GM19467 (cell line): ENCODE measurements around the gene GPR26.

Source experiments
- ATAC-seq: cut with Tn5 transposase; IDR thresholded peaks from one replicate; pipeline ENCODE4 v1.9.1; 2021; ENCODE audit warnings: mild to moderate bottlenecking, moderate library complexity; ENCODE audit not compliant: unreplicated experiment

GPR26 gene, protein sequence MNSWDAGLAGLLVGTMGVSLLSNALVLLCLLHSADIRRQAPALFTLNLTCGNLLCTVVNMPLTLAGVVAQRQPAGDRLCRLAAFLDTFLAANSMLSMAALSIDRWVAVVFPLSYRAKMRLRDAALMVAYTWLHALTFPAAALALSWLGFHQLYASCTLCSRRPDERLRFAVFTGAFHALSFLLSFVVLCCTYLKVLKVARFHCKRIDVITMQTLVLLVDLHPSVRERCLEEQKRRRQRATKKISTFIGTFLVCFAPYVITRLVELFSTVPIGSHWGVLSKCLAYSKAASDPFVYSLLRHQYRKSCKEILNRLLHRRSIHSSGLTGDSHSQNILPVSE

DNA sequence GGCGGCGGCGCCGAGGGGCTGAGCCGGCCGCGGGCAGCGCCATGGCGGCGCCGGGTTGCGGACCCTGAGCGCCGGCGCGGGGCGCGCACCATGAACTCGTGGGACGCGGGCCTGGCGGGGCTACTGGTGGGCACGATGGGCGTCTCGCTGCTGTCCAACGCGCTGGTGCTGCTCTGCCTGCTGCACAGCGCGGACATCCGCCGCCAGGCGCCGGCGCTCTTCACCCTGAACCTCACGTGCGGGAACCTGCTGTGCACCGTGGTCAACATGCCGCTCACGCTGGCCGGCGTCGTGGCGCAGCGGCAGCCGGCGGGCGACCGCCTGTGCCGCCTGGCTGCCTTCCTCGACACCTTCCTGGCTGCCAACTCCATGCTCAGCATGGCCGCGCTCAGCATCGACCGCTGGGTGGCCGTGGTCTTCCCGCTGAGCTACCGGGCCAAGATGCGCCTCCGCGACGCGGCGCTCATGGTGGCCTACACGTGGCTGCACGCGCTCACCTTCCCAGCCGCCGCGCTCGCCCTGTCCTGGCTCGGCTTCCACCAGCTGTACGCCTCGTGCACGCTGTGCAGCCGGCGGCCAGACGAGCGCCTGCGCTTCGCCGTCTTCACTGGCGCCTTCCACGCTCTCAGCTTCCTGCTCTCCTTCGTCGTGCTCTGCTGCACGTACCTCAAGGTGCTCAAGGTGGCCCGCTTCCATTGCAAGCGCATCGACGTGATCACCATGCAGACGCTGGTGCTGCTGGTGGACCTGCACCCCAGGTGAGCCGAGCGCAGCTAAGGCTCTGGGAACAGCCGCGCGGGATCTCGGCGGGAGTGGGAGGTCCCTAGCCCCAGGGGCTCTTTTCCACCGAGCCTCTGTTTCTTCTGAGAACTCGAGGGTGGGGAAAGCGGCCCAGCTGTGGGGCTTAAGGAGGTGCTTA, at the start of gene GPR26:
Gene GPR26, plus strand, starts transcription at position 38 of the 919 bp plus-strand sequence. Its CDS starts 53 bp downstream, at position 91.
- no peak for ATAC-seq

DNA sequence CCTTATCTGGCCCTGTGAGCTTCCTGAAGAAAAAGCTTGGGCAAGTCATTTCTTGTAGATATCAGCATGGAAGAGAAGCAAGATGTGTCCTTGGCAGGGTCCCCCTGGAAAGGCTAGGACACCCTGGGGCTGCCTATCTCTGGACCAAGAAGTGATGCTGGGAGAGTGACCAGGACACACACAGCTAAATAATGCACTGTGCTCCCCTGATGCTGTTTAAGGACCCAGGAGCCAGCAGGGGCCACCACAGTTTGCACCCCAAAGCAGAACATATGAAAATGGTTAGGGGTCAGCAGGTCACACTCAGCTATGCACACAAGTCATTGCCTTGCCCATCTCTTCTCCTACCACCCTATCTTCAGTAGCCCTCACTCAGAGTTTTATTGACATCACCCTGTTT, 47.9 kb upstream of the GPR26 start:
- no peak for ATAC-seq

DNA sequence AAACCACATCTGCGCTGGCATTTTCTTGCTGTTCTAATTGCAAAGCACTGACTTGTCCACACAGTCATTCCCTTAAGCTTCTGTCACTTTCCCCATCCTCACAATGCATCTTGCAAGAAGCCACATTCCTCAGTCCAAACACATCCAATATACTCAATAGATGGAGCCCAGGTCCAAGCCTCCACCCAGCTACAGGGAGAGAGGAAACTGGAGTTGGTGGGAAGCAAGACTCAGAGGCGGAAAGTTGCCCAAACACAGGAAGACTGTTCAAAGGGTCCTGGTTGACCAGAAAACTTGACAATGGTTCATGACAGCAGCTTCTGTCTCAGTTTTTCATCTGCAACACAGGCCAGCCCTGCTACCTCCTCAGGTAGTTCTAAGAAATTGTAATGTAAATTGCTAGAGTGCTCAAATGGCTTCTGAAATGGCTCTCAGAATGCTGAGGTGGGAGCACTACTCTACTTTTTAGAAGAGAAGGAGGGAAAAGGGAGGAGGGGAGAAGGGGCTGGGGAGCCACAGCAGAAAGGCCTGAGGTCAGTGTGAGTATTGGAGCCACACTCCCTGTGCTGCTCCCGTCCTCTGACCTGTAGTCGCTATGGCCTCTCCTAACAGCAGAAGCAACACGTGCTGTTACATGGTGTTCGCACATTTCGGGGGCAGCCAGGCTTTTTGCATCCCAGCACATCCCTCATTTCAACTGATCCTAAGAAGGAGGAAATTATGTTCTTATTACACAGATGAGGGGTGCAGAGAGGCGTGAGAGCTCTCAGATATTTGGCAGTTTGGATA, 46.9 kb upstream of the GPR26 start:
- no peak for ATAC-seq

DNA sequence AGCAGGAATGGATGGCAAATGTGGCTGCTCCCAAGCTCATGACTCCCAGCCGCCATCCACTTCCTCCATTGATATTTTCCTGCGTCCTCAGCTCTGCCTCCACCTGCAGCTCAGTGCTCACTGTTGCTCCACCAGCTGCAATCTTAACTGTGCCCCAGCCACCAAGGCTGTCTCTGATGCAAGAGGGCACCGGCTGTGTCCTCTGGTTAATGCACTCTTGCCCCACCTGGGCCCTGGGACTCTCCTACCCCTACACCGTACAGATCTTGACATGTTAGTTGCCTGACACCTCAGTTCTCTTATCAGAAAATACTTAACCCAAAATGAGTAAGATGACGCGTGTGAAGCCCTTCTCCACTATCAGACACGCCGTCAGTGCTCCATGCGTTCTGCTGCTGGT, 45.5 kb upstream of the GPR26 start:
- no peak for ATAC-seq

DNA sequence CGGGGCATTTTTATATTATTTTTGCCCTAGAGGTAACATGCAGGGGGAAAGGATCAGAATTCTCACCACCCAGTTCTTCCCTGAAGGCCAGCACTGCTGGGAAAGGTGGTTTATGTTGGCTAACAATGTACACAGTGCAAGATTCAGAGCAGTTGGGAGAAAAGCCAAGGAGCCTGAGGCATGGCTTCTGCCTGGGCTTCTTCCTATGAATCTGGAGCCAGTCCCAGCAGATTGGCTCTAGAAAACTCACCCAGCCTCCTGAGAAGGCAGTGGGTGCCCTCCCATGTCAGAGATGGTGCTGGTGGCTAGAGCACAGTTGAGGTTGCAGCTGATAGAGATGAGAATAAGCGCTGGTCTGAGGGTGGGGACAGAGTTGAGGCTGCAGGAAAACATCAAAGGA, 44.7 kb upstream of the GPR26 start:
- no peak for ATAC-seq

DNA sequence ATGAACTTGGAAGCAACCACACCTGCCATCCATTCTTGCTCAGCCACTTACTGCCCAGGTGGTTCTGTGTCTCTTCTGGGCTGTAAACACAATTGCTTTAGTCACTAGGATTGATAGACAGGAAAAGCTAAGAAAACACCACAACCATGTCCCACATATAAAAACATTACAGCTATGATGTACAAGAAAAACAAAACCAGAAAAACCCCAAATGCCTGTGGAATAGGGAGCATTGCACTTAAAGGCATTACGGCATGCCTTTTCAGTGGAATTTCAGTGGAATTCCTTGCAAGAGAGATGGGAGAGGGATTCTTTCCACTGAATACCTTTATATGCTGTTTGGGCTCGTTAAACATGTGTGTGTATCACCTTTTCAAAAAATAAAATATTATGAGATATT, 44.2 kb upstream of the GPR26 start:
- no peak for ATAC-seq

DNA sequence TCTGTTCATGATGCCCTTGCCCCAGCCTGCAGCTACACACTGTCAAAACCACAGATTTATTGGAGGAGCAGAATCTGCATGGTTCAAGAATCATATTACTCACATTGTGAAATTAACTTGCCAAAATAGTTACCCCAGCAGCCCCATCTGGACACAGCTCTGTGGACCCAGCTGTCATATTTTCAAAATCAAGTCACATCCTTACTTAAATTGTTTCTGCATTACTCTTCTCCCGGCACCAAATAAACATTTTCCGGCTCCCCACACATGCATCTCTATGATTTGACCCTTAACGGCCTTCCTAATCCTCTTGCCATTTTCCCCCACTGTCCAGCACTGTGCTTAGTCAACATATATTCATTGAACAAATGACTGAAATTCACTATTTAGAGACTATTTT, 43.8 kb upstream of the GPR26 start:
- ATAC-seq: no peak

DNA sequence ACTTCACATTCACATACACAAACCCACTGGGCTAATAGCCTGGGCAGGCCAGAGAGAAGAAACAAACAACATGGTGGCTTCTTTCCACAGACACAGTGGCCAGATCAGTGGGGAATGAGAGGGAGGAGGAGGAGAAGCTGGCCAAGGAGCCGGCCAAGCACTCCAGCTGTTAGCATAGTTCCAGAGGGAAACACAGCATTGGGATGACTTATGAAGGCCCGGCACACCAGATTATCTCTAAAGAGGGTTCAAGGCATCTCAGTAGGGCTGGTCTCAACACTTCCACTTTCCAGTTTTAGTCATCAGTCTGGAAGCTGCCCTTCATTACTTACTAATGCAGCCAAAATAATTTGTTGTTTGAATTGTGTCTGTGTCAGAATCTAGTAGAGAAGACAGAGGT, 42.1 kb upstream of the GPR26 start:
- ATAC-seq: no peak

DNA sequence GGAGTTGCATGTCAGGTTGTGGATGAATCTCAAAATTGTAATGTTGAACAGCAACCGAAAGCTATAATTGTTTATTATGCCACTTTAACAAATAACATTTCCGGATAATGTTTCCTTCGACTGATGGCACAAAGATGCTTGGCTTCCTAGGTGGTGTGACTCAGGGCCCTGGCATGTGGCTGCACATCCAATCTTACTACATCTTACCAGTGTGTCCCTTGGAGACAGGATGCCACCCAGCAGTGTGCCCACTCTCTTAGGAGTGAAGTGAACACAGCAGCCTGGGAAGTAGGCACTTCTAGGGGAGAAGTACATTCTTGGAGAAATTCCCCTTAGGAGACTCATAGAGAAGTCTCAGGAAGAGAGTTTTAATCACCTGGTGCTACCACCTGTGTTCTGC, 33.0 kb upstream of the GPR26 start:
- ATAC-seq: no peak

DNA sequence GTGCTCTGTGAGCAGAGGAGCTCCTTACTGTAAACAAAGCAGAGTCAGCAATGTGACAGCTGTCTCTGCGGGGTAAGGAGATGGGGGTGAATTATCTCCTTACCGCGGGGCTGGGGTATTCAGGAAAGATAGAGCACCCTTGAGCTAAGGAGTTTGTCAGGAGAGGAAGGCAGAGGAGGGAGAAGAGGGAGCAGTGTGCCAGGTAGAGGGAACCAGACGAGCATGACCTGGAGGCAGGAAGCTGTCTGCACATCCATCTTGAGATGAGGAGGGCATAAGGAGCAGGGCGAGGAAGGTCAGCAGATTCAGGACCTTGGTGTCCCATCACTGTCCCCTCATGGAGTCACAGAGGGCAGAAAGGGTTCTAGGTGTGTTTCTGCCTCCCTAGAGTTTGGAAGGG, 32.5 kb upstream of the GPR26 start:
- no peak for ATAC-seq

DNA sequence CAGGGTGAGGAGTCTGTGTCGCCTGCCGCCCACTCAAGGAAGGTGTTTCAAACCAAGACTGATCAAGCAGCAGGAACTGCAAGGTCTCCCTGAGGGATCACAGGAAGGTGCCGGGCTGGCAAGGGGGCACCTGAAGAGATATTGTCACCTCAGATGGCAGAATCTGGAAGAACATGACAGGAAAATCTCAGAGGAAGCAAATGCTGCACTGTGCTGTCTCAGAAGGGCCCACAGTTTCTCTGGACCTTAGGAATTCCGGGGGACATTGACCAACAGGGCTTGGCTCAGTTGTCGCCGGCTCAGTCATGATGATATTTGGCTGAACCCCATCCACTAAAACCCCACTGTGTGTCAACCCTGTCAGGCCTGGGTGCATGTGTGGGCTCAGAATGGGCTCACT, 31.9 kb upstream of the GPR26 start:
- no peak for ATAC-seq

DNA sequence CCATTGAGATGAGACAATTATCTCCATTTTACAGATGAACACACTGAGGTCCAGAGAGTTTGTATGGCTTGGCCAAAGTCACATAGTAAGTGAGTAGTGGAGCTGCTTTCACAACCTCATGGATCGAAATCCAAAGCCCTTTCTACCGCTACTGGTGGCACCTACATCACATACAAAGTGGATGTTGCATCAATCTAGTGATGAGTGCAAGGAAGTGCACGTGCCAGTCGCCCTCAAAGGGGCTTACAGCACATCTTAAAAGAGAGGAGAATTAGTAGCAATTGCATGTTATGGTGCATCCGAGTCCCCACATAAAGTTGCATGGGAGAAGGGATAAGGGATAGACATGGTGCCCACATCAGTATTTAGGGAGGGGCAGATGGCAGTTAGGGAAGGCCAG, 31.0 kb upstream of the GPR26 start:
- no peak for ATAC-seq

DNA sequence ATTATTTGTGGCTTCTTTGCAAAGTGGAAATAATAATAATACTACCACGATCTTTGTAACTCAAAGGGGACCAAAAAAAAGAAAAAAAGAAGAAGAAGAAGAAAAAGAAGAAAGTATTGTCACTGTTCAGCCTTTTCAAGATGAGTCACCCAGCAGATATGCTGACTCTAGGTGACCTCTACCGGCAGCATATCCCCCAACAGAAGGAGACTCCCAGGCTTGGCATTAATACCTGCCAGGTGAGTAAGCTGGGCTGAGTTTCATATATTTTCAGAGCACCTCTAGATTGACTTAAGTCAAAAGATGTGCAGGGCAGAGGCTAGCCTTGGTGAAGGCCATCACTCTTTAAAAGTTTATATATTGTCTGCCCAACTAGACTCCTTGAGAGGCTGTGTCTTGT, 30.4 kb upstream of the GPR26 start:
- no peak for ATAC-seq

DNA sequence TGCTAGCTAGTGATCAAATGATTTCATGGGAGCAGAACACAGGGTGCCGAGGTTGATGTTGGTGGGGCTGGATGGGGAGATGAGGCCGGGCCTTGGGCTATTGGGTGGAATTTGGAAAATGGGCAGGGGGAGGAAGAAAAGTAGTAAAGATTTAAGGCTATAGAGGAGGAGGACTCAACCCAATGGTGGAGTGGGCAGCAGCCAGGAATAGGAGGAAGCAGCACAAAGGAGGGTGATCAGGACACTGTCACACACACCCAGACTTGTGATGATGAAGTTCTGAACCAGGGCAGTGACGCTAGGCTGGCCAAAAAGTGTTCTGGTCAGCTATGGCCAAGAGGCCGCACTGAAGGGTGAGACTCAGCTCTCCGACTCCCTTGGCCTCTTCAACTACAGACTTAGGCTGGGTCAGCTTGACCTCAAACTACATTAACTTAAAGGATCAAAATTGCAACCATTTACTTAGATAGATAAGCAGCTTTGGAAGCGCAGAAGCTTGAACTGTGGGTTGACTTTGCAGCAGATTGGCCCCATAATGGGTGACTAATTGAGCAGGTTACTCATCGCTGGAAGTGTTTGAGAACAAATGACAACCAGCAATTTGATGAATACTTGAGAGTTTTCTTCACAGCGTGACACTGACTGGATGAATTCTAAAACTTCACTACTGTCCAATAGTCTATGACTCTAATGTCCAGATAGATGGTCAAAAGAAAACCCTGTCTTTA, 29.4 kb upstream of the GPR26 start:
- ATAC-seq: no peak

DNA sequence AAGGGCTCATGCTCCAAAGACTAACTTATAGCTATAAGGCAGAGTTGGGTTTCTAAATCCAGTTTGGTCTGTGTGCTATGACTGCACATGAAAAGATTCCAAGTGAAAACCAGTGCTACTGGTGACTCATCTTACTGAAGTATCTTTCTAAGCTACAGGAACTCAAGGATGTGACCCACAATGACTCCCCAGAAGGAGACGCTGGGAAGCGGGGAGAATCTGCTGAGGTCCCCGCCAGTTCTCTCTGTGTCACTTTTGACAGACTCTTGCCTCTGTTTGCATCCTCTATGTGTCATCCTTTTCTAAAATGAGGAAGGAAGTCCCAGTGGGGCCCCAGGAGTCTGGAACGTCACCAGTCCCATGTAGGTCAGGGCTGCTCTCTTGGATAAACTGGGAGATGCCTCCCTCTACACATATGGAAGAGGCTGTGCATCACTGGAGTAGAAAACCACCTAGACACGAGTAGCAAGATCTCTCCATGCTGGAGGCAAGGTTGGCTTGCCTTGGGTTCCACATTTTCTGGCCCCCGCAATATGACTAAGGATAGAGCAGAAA, 28.8 kb upstream of the GPR26 start:
- no peak for ATAC-seq

DNA sequence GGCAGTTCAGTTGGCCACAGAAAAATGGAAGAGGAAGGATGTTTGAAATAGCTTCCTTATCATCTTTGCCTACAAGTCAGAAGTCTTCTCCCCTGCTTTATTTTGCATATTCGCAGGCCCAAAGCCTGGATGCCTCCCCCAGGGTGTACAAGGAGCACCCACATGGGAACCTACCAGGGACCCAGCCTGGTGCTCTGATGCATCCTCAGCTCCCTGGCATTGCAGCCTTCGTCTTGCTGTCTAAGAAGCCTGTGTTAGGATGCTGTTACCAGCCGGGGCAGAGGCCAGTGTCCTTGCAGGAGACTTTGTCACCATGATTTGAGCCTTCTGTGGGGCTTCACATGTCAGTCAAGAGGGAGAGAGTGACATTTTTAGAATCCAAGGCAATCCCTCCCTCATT, 27.0 kb upstream of the GPR26 start:
- no peak for ATAC-seq

DNA sequence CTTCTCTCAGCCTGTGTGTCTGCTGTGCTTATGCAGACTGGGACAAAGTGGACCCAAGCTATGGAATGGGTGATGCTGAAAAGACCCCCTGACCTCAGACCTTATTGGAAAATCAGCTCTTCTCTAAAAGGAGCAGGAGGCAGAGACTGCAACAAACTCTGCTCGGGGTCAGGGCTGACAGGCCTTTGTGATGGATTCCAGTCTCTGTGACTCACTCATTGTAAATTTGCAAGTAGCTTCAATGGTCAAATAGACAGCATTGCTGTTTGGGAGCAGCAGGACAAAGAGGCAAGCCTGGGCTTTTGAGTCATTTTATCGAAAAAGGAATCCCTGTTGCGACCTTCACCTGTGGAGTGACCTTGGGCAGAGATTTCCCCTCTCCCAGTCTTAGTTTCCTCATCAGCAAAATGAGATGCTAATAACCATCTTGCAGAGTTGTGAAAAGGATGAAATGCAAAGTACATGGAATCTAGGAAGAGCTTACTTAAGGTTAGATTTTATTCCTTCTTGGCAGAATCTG, 26.1 kb upstream of the GPR26 start:
- ATAC-seq: no peak

DNA sequence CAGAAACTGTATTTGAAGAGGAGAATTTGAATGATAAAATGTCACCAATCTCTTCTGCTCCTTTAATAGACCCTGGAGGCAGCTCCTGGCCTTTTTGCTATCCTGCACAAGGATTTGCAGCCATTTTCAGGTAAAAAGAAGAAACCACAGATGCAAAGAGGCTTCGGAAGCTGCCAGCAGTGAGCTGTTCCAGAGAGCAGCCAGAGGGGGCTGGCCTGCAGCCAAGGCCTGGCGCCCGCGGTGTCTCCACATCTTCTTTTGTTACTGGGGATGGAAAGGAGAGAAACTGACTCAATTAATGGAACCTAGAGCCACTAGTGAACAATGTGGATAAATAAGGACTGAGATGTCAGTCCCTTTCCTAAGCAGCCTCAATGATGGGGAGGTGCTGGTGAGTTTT, 23.9 kb upstream of the GPR26 start:
- no peak for ATAC-seq

DNA sequence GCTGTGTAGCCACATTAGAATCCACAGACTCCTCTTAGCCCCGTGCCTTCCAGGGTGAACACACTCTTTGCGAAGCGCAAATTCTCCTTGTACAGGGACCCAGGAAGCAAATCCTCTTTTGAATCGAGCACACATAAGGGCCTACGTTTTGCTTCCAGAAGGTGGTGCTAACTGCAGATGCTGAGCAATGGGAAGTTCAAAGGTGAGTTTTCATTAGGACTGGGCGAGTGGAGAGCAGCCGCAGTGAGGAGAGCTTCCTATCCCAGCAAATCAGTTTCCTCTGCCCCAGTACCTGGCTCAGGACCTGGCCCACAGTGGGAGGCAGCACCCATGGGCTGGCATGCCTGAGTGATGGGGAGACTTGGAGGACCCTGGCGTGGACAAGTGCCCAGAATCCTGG, 23.5 kb upstream of the GPR26 start:
- no peak for ATAC-seq

DNA sequence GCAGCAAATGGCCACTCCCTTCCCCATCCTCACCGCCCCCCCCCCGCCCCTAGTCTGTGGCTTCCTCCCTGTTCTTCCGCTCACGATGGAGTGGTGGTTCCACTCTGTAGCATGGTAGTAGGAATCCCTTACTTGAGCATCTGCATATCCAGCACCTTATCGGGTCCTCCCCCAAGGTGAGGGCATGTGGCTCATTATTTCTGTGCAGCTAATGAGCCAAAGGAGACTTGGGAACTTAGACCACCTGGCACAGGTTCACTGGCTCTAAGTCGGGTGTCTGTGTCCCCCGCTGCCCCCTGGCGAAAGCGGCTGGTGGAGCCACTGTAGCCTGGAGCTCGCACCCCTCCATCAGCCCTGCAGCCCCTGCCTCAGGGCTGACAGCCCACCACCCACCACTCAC, 22.8 kb upstream of the GPR26 start:
- no peak for ATAC-seq
